ENCODE measurements around the gene HLA-A. TPM values are rescaled to one million over a fixed set of nuclear protein-coding genes. Genes with fewer than 3 reads are reported as not detected.

The HLA-A gene
- polyA plus RNA-seq, 1 donor (not counting 4 experiments of a cell fraction or from before 2014, with no cell fraction given), result 401 TPM

GRCh38 chr6:29984992-29985391 lies 42.7 kb downstream of the HLA-A start:
- Histone ChIP-seq H3K79me2 (ENCODE audit: control insufficient read depth, insufficient read depth, low read length) (no peaks in the 10 kb centered on the region), H3K4me3 (ENCODE audit: control insufficient read depth in 2 of 3, extremely low read depth in 1 of 3, insufficient read depth in 2 of 3, low read depth in 1 of 3, low read length in 3 of 3) (no peak overlapping the region), H3K27ac (ENCODE audit: control insufficient read depth, insufficient read depth, low read length) (no peak overlapping the region), H3K9me1 (ENCODE audit: control insufficient read depth, extremely low read depth, insufficient read depth, low read length) (no peaks in the 10 kb centered on the region), H2AFZ (ENCODE audit: control insufficient read depth, low read length) (no peak overlapping the region), H3K27me3 (ENCODE audit: control insufficient read depth, extremely low read depth, insufficient read depth, low read length) (no peaks in the 10 kb centered on the region), H3K4me2 (ENCODE audit: control insufficient read depth, extremely low read depth, insufficient read depth, low read depth, low read length) (no peak overlapping the region), H4K20me1 (ENCODE audit: control insufficient read depth, extremely low read depth, insufficient read depth, low read length) (no peaks in the 10 kb centered on the region), H3K36me3 (ENCODE audit: control insufficient read depth in 2 of 2, extremely low read depth in 1 of 2, insufficient read depth in 2 of 2, low read length in 2 of 2) (no peaks in the 10 kb centered on the region), H3K9ac (ENCODE audit: control insufficient read depth, extremely low read depth, insufficient read depth, low read length) (no peak overlapping the region), H3K4me1 (ENCODE audit: control insufficient read depth, extremely low read depth, insufficient read depth, low read length) (no peaks in the 10 kb centered on the region), H3K9me3 (ENCODE audit: control insufficient read depth, low read depth, low read length) (no peaks in the 10 kb centered on the region)
- dilution Hi-C loops (cut with MboI; ENCODE audit: extremely low pct_ligation_motif_present, low sequenced_read_pairs), result no loop called here
- FAIRE-seq (no peak), DNase-seq (ENCODE audit: low read depth, low spot score) (no peak)
- TF ChIP-seq, protein P1, sequence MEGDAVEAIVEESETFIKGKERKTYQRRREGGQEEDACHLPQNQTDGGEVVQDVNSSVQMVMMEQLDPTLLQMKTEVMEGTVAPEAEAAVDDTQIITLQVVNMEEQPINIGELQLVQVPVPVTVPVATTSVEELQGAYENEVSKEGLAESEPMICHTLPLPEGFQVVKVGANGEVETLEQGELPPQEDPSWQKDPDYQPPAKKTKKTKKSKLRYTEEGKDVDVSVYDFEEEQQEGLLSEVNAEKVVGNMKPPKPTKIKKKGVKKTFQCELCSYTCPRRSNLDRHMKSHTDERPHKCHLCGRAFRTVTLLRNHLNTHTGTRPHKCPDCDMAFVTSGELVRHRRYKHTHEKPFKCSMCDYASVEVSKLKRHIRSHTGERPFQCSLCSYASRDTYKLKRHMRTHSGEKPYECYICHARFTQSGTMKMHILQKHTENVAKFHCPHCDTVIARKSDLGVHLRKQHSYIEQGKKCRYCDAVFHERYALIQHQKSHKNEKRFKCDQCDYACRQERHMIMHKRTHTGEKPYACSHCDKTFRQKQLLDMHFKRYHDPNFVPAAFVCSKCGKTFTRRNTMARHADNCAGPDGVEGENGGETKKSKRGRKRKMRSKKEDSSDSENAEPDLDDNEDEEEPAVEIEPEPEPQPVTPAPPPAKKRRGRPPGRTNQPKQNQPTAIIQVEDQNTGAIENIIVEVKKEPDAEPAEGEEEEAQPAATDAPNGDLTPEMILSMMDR (optimal IDR thresholded peaks at IDR 0.05 in 1 of 3, IDR thresholded peaks at IDR 0.05 in 1 of 3, conservative IDR thresholded peaks at IDR 0.05 in 1 of 3; ENCODE audit: extremely low read depth in 1 of 3, insufficient read depth in 2 of 3, low read length in 3 of 3), result no peak
- no peak for TF ChIP-seq EZH2 (IDR thresholded peaks at IDR 0.05; ENCODE audit: low read length)

DNA sequence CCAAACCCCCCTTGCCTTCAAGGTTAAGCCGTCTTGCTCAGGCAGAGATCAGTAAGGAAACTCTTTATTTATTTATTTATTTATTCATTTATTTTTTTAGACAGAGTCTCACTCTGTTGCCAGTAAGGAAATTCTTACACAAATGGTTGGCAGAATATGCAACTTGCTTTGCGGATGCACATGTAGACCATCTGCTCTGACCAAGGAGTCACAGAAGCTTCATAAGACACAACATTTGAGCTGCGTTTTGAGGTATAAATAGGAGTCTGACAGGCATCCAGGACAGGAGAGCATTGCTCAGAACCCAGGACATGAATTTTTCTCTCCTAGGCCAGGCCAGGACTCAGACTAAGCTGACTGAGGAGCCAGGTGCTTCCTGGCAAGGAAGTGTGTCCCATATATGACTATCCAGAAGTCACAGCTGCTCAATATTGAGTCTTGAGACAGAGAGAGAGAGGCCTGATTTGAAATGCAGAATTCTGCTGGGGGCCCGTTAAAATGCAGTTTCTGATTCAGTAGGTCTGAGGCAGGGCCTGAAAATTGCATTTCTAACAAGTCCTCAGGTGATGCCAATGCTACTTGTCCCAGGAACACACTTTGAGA lies 43.9 kb downstream of the HLA-A start:
- Histone ChIP-seq H3K9me1 (ENCODE audit: control insufficient read depth, extremely low read depth, insufficient read depth, low read length) (no peaks in the 10 kb centered on the region), H3K9ac (ENCODE audit: control insufficient read depth, extremely low read depth, insufficient read depth, low read length) (no peak overlapping the region), H3K79me2 (ENCODE audit: control insufficient read depth, insufficient read depth, low read length) (no peaks in the 10 kb centered on the region), H3K36me3 (ENCODE audit: control insufficient read depth in 2 of 2, extremely low read depth in 1 of 2, insufficient read depth in 2 of 2, low read length in 2 of 2) (no peaks in the 10 kb centered on the region), H3K4me1 (ENCODE audit: control insufficient read depth, extremely low read depth, insufficient read depth, low read length) (no peaks in the 10 kb centered on the region), H3K27me3 (ENCODE audit: control insufficient read depth, extremely low read depth, insufficient read depth, low read length) (no peaks in the 10 kb centered on the region), H3K4me2 (ENCODE audit: control insufficient read depth, extremely low read depth, insufficient read depth, low read depth, low read length) (no peak overlapping the region), H3K27ac (ENCODE audit: control insufficient read depth, insufficient read depth, low read length) (no peak overlapping the region), H3K4me3 (ENCODE audit: control insufficient read depth in 2 of 3, extremely low read depth in 1 of 3, insufficient read depth in 2 of 3, low read depth in 1 of 3, low read length in 3 of 3) (no peak overlapping the region), H2AFZ (ENCODE audit: control insufficient read depth, low read length) (no peak overlapping the region), H3K9me3 (ENCODE audit: control insufficient read depth, low read depth, low read length) (no peaks in the 10 kb centered on the region), H4K20me1 (ENCODE audit: control insufficient read depth, extremely low read depth, insufficient read depth, low read length) (no peaks in the 10 kb centered on the region)
- dilution Hi-C loops (cut with MboI; ENCODE audit: extremely low pct_ligation_motif_present, low sequenced_read_pairs), result no loop called here
- TF ChIP-seq, protein P1 (optimal IDR thresholded peaks at IDR 0.05 in 1 of 3, IDR thresholded peaks at IDR 0.05 in 1 of 3, conservative IDR thresholded peaks at IDR 0.05 in 1 of 3; ENCODE audit: extremely low read depth in 1 of 3, insufficient read depth in 2 of 3, low read length in 3 of 3), result no peak
- TF ChIP-seq EZH2 (IDR thresholded peaks at IDR 0.05; ENCODE audit: low read length), result no peak
- DNase-seq (ENCODE audit: low read depth, low spot score) (no peak), FAIRE-seq (no peak)

Measured in keratinocyte (primary cell).